SK-N-SH (cell line): Measurements from ENCODE around the gene MTMR12.

Source experiments
- CTCF ChIP-seq: fragments of 200-600 bp; sonication (generic); IDR thresholded peaks from 2 replicates; pipeline ENCODE4 v1.6.1; 2017; ENCODE audit warnings: antibody characterized with exemption, mild to moderate bottlenecking, moderate library complexity
- EP300 ChIP-seq, 2 experiments: IDR thresholded peaks; 2 replicates each; pipeline versions ENCODE4 v1.4.0 to v1.6.1; 2012; ENCODE audit warnings: borderline replicate concordance in 1 of 2, low read depth in 1 of 2, low read length in 1 of 2
- POLR2AphosphoS5 ChIP-seq: IDR thresholded peaks from 2 replicates; pipeline ENCODE4 v1.6.1; 2012; ENCODE audit warnings: low read depth, low read length
- REST ChIP-seq: IDR thresholded peaks from 2 replicates; pipeline ENCODE4 v1.6.1; 2012; ENCODE audit warnings: mild to moderate bottlenecking, low read depth, low read length, moderate library complexity
- SMC3 ChIP-seq: IDR thresholded peaks from 2 replicates; pipeline ENCODE4 v1.6.1; 2012; ENCODE audit warnings: low read depth, low read length, improper control_type of control experiment
- TAF1 ChIP-seq: IDR thresholded peaks from 2 replicates; pipeline ENCODE4 v1.6.1; 2012; ENCODE audit warnings: low read depth, mild to moderate bottlenecking, low read length, moderate library complexity, borderline replicate concordance
- TF ChIP-seq, protein P1 (sequence below): fragments of 150-350 bp; IDR thresholded peaks from 2 replicates; pipeline ENCODE4 v1.6.1; 2017; ENCODE audit warnings: antibody characterized with exemption, low read length, low read depth, borderline replicate concordance

DNA sequence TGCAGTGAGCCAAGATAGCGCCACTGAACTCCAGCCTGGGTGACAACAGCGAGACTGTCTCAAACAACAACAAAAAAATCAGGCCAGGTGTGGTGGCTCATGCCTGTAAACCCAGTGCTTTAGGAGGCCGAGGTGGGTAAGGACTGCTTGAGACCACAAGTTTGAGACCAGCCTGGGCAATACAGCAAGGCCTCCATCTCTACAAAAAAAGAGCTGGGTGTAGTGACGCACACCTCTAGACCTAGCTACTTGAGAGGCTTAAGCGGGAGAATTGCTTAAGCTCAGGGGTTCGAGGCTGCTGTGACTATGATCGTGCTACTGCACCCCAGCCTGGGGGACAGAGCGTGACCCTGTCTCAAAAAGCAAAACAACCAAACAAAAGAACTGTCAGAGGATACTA lies 39.9 kb upstream of the MTMR12 start:
- TF ChIP-seq TAF1 (no peak), POLR2AphosphoS5 (0 out of 2 replicates have a peak, but pooled peaks have one; percentile 22), EP300 (IDR thresholded peaks at IDR 0.05; ENCODE audit: borderline replicate concordance in 1 of 2, low read depth in 1 of 2, low read length in 1 of 2) (no peak), REST (no peak), SMC3 (no peak), CTCF (no peak)
- TF ChIP-seq, protein P1, sequence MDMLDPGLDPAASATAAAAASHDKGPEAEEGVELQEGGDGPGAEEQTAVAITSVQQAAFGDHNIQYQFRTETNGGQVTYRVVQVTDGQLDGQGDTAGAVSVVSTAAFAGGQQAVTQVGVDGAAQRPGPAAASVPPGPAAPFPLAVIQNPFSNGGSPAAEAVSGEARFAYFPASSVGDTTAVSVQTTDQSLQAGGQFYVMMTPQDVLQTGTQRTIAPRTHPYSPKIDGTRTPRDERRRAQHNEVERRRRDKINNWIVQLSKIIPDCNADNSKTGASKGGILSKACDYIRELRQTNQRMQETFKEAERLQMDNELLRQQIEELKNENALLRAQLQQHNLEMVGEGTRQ = no peak
